HFF-Myc (cell line): ENCODE measurements around the gene SPHK1.

ENCODE experiments used
- DNase-seq: peaks from one replicate; pipeline ENCODE4 v3.0.0-alpha.2; 2011; ENCODE audit warnings: low read depth; ENCODE audit errors: extremely low read depth
- H3K4me3 ChIP-seq: replicated peaks from 2 replicates; pipeline ENCODE4 v1.5.1; 2011; ENCODE audit warnings: low read depth, mild to moderate bottlenecking, control low read depth, low read length
- TF ChIP-seq, protein P1 (sequence below): IDR thresholded peaks from 2 replicates; pipeline ENCODE4 v1.5.1; 2012; ENCODE audit warnings: mild to moderate bottlenecking, low read depth, low read length, control low read depth; ENCODE audit errors: missing control alignments

Gene SPHK1

DNA sequence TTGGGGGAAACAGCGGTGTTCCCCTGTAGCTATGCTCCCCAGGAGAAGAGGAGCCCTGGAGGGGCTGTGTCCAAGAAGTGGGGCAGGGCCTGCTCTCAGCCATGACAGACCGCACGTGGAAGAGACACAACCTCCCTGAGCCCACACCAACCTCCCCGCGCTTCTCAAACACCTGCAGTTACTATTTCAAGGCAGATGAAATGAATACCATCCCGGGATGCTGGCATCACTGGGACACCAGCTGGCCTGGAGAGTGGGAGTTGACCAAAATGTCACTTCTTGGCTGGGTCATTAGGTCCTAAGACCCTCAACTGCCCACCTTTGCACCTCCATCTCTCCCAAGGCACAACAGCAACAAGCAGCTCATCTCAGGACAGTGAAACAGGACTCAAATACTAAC, 32.0 kb downstream of the SPHK1 start:
- TF ChIP-seq, protein P1, sequence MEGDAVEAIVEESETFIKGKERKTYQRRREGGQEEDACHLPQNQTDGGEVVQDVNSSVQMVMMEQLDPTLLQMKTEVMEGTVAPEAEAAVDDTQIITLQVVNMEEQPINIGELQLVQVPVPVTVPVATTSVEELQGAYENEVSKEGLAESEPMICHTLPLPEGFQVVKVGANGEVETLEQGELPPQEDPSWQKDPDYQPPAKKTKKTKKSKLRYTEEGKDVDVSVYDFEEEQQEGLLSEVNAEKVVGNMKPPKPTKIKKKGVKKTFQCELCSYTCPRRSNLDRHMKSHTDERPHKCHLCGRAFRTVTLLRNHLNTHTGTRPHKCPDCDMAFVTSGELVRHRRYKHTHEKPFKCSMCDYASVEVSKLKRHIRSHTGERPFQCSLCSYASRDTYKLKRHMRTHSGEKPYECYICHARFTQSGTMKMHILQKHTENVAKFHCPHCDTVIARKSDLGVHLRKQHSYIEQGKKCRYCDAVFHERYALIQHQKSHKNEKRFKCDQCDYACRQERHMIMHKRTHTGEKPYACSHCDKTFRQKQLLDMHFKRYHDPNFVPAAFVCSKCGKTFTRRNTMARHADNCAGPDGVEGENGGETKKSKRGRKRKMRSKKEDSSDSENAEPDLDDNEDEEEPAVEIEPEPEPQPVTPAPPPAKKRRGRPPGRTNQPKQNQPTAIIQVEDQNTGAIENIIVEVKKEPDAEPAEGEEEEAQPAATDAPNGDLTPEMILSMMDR = no peak
- no peak overlapping the region for H3K4me3 ChIP-seq
- DNase-seq = no peak

DNA sequence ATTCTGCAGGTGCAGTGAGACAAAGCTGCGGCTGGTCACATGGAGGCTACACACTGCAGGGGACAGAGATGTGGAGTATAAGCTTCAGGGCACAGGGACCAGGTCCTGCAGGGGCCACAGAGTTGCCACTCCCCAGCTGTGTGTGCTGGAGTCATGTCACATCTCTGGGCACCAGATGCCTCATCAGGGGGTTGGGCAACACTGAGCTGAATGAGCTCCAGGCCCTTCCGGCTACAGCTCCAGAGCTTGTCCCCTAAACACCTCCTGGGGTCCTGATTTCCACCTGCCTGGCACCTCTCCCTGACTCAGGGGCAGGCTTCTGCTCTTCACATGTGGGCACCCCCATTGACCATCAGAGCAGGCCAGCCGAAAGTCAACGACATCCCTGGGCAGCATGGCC, 32.5 kb downstream of the SPHK1 start:
- no peak for DNase-seq
- TF ChIP-seq, protein P1 = no peak
- H3K4me3 ChIP-seq = no peak overlapping the region

DNA sequence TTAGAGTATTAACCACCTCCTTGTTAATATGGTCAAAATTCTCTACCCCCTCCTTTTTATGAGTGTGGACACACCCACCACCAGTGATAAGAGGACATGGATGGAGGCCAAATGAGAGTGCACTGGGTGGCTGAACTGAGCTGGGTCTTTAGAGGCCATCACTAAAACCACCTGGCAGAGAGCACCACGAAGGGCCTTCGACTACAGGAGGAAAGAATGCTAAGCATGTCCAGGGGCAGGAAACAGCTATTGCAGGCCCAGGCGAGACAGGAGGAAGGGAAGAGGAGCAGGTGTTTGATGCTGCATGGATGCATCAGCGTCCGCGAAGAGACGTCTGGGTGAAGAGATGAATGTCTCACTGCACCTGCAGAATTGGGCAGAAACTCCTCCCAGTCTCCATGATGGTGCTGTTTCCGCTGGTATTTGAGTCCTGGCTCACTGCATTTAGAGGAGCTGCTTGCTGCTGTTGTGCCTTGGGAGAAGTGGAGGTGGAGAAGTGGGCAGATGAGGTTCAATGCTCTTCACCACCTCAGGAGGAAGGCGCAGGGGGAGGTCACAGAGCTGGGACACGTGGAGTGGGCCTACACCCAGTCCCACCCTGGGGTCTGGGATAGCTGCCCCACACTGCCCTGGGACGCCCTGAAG, 33.2 kb downstream of the SPHK1 start:
- TF ChIP-seq, protein P1 = no peak
- no peak overlapping the region for H3K4me3 ChIP-seq
- DNase-seq = no peak

DNA sequence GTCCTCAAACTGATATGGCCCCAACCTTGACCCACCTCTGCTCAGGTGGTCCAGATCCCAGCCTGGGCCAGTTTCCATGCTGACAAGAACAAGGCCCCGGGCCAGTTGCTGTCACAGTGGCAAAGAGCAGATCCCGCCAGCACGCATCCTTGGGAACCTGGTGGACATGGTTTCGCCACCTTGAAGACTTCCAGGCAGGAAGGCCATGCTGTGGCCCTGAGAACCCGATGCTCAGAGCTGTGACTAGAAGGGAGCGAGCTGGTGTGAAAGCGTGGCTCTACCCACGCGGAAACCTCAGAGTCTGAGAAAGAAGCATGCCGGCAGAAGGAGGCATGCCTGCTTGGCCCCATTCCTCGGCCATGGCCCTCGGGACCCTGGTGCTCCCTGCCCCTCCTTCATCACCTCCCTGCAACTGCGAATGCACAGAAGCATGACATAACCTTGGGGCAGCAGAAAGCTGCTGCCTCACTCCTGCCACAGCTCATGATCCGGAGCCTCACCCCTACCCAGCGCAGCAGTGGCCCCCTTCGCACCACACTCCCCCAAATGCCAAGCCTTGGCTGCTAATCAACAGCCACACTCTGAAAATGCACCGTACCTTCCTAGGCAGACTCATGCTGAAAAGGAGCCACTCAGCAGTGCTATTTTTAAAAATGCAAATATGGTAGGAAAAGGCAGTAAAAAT, 35.3 kb downstream of the SPHK1 start:
- no peak overlapping the region for H3K4me3 ChIP-seq
- DNase-seq = no peak
- TF ChIP-seq, protein P1 = no peak

DNA sequence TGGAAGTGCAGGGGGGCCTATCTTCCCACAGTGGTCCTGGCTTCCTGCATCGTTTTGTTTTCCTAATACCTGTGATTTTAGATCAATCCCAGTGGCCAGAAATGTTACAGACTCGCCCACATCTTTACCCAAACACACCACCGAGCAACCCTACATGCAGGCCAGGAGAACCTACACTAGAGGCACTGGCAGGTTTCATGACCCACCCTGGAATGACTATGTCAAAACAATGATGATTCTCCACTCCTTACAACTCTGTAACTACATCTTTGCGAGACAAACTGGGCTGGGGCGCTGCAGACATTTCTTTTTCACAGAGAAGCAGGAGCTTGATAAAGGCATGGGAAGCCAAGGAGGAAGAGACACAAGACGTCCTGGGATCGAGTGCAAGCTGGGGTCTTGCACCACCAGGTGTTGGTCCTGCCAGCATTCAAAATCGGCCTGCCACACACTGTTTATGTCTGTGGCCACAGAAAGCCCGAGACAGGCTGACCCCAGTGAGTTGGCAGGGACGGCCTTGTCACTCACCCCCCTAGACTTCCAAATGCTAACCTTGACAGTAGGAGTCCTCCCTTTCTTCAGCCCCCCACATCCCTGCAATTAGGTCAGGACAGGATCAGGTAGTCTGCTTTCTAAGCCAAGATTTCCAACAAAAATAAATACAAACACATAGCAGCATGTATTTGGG, 36.1 kb downstream of the SPHK1 start:
- TF ChIP-seq, protein P1 = no peak
- no peak overlapping the region for H3K4me3 ChIP-seq
- DNase-seq = no peak

DNA sequence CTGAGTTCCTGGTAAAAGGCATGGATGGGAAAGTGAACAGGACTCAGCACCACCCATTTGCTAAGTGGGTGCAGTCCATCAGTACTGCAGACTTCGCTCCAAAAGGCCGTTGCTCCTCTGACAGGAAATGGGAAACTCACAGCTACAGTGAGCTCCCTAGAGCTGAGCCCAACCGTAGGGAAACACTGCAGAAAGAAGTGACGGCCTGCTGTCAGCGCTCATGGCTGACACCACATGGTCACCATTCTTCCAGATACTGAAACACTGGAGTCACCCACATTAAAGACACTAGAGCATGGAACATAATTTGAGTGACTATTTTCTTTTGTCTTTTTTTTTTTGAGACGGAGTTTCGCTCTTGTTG, 36.6 kb downstream of the SPHK1 start:
- H3K4me3 ChIP-seq = no peak overlapping the region
- DNase-seq = no peak
- TF ChIP-seq, protein P1 = no peak
